Measurements from ENCODE around the gene TMPRSS5. TPM values are rescaled to one million over a fixed set of nuclear protein-coding genes. Genes with fewer than 3 reads are reported as not detected.

Gene TMPRSS5
- total and polyA plus RNA-seq, 10 of the 15 experiments (the other 5 are each of a cell fraction or from before 2014, with no cell fraction given), result 0.05 to 0.85 (median 0.34) TPM; not detected in 2

DNA sequence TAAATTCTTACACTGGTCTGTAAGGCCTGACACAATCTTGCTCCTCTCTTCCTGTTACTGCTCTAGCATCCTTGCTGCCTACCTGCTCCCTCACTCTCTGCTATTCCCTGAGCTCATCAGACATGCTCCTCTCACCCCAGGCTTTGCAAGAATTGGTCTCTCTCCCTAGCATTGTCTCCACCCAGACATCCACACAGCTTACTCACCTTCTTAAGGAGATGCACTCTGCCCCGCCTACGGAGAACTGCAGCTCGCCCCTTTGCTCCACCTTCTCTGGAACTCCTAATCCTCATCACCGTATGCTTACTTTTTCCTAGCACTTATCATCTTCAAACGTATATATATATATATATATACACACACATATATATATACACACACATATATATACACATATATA lies 23.3 kb upstream of the TMPRSS5 start:
- CTCF ChIA-PET, result interaction anchor here (0.9 to 1.5 kb wide), 2 partner anchors 67 to 196 kb away, joined by 3 to 5 read pairs; no protein-coding TSS in a partner anchor
- Histone ChIP-seq H2AFZ (ENCODE audit: control insufficient read depth, low read depth, low read length) (no peak overlapping the region), H3K4me2 (ENCODE audit: control insufficient read depth, insufficient read depth) (no peak overlapping the region), H3K27me3 (replicated peaks in 1 of 2; ENCODE audit: control insufficient read depth in 2 of 2, insufficient read depth in 2 of 2, low read length in 1 of 2) (no peaks in the 10 kb centered on the region), H3K27ac (ENCODE audit: control insufficient read depth, insufficient read depth) (no peak overlapping the region), H3K36me3 (ENCODE audit: control insufficient read depth in 2 of 2, insufficient read depth in 2 of 2, low read length in 1 of 2) (peaks cover 0 to 11% of the 10 kb centered on the region in 2 experiments; a peak in 2 of 4 replicates), H3K4me3 (no peak overlapping the region), H4K20me1 (ENCODE audit: control insufficient read depth, insufficient read depth) (no peaks in the 10 kb centered on the region), H3K4me1 (ENCODE audit: control insufficient read depth, insufficient read depth, low read length) (no peaks in the 10 kb centered on the region), H3K9me3 (replicated peaks; ENCODE audit: control insufficient read depth, insufficient read depth, low read length) (no peaks in the 10 kb centered on the region), H3K79me2 (ENCODE audit: control insufficient read depth, insufficient read depth, low read length) (no peaks in the 10 kb centered on the region), H3K9ac (ENCODE audit: control insufficient read depth, insufficient read depth, low read length) (no peak overlapping the region)
- TF ChIP-seq, protein P1, sequence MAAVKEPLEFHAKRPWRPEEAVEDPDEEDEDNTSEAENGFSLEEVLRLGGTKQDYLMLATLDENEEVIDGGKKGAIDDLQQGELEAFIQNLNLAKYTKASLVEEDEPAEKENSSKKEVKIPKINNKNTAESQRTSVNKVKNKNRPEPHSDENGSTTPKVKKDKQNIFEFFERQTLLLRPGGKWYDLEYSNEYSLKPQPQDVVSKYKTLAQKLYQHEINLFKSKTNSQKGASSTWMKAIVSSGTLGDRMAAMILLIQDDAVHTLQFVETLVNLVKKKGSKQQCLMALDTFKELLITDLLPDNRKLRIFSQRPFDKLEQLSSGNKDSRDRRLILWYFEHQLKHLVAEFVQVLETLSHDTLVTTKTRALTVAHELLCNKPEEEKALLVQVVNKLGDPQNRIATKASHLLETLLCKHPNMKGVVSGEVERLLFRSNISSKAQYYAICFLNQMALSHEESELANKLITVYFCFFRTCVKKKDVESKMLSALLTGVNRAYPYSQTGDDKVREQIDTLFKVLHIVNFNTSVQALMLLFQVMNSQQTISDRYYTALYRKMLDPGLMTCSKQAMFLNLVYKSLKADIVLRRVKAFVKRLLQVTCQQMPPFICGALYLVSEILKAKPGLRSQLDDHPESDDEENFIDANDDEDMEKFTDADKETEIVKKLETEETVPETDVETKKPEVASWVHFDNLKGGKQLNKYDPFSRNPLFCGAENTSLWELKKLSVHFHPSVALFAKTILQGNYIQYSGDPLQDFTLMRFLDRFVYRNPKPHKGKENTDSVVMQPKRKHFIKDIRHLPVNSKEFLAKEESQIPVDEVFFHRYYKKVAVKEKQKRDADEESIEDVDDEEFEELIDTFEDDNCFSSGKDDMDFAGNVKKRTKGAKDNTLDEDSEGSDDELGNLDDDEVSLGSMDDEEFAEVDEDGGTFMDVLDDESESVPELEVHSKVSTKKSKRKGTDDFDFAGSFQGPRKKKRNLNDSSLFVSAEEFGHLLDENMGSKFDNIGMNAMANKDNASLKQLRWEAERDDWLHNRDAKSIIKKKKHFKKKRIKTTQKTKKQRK (IDR thresholded peaks at IDR 0.05; ENCODE audit: low read depth, low read length), result no peak
- no peak for TF ChIP-seq CBX5 (IDR thresholded peaks at IDR 0.05; ENCODE audit: low read depth)
- TF ChIP-seq KLF5 (IDR thresholded peaks at IDR 0.05; ENCODE audit: partially characterized antibody), result no peak
- no peak for TF ChIP-seq KDM1A (IDR thresholded peaks at IDR 0.05; ENCODE audit: borderline replicate concordance)
- no peak for TF ChIP-seq ZBED1 (IDR thresholded peaks at IDR 0.05; ENCODE audit: borderline replicate concordance)
- 85% methylated on average over 5 of the region's 5 CpGs for WGBS (ENCODE audit: insufficient coverage, insufficient replicate concordance, low lambda C conversion rate, missing lambda C conversion rate)
- no TSS peak for BruUV-seq (replicated peaks)
- SMC1A ChIA-PET (ENCODE audit: uncharacterized antibody, unreplicated experiment), result interaction anchor here (1.5 to 2.9 kb wide), 2 partner anchors 10 to 142 kb away, joined by 4 to 6 read pairs; no protein-coding TSS in a partner anchor
- no peak for FAIRE-seq
- RAD21 ChIA-PET (ENCODE audit: unreplicated experiment), result no interaction called here
- POLR2A ChIA-PET, result interaction anchor here (0.6 kb wide), 1 partner anchor 58 kb away, joined by 3 read pairs; no protein-coding TSS in a partner anchor
- intact Hi-C loops (cut with micrococcal nuclease; ENCODE audit: unreplicated experiment), result no loop called here
- in situ Hi-C loops (cut with MboI), result no loop called here
- ATAC-seq, result no peak
- no peak for DNase-seq (ENCODE audit: low read depth, low spot score)

All from GM12878 (cell line).